Large intestine (tissue), 3 donors: ENCODE data around the gene MED12L. TPM values are rescaled to one million over a fixed set of nuclear protein-coding genes. Genes with fewer than 3 reads are reported as not detected.

Experiments used
- DNase-seq, 2 donors: peaks; one replicate each; pipeline versions ENCODE4 v3.0.0 to v3.0.0-alpha.2; 2013
- H3K27ac ChIP-seq: one replicate; pipeline ENCODE4 v1.5.1; 2013; ENCODE audit warnings: low read length
- H3K27me3 ChIP-seq: 2 replicates; pipeline ENCODE4 v1.6.1; 2013; ENCODE audit warnings: low read length; ENCODE audit not compliant: control insufficient read depth, insufficient read depth
- H3K36me3 ChIP-seq: 2 replicates; pipeline ENCODE4 v1.6.1; 2013; ENCODE audit warnings: low read length; ENCODE audit not compliant: control insufficient read depth, insufficient read depth
- H3K4me1 ChIP-seq: one replicate; pipeline ENCODE4 v1.6.1; 2013; ENCODE audit warnings: low read length; ENCODE audit not compliant: control insufficient read depth, insufficient read depth
- H3K4me3 ChIP-seq: one replicate; pipeline ENCODE4 v1.5.1; 2013; ENCODE audit warnings: low read length
- H3K9me3 ChIP-seq: one replicate; pipeline ENCODE4 v1.6.1; 2013; ENCODE audit warnings: mild to moderate bottlenecking, low read depth, low read length, moderate library complexity; ENCODE audit not compliant: control insufficient read depth
- WGBS: methylation state at CpG from one replicate; pipeline ENCODE4 v1.1.5; 2013; ENCODE audit warnings: low lambda C conversion rate; ENCODE audit not compliant: insufficient coverage; 5-methylcytosine and 5-hydroxymethylcytosine counted together
- polyA plus RNA-seq: library from polyadenylated mRNA; unstranded; fragments of 120-200 nt; gene quantifications from one replicate; pipeline ENCODE4 v1.2.1, GENCODE V29; 2013

MED12L gene
- polyA plus RNA-seq, 1 donor, result 5.4 TPM

GRCh38 chr3:151362751-151363174 lies 277.3 kb downstream of the MED12L start:
- WGBS, result 89% methylated on average over 3 of the region's 3 CpGs
- no peaks in the 10 kb centered on the region for H3K36me3 ChIP-seq
- no peaks in the 10 kb centered on the region for H3K27me3 ChIP-seq
- H3K27ac ChIP-seq, result no peak overlapping the region
- no peaks in the 10 kb centered on the region for H3K4me1 ChIP-seq
- no peak for DNase-seq
- no peaks in the 10 kb centered on the region for H3K9me3 ChIP-seq
- no peak overlapping the region for H3K4me3 ChIP-seq

GRCh38 chr3:151366993-151367392 lies 281.5 kb downstream of the MED12L start:
- no peak for DNase-seq
- H3K27me3 ChIP-seq, result no peaks in the 10 kb centered on the region
- WGBS, result 100% methylated on average over 2 of the region's 3 CpGs
- no peaks in the 10 kb centered on the region for H3K9me3 ChIP-seq
- no peaks in the 10 kb centered on the region for H3K36me3 ChIP-seq
- no peaks in the 10 kb centered on the region for H3K4me1 ChIP-seq
- H3K4me3 ChIP-seq, result no peak overlapping the region
- no peak overlapping the region for H3K27ac ChIP-seq

DNA sequence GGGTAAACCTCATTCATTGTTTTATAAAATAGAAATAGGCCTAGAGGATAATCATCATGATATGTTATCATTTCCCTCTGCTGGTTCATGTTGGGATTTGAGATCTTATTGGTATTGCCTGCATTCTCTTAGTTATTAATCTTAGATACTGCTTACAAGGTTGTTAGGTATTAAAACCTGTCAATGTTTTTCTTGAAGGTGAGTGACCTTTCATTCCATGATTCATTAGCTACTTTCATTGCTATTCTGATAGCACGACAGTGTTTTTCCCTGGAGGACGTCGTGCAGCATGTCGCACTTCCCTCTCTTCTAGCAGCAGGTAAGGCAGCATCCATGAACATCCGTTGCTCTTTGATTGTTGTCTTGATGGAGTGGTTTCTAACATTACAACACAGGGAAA lies 282.0 kb downstream of the MED12L start:
- H3K4me3 ChIP-seq, result no peak overlapping the region
- H3K9me3 ChIP-seq, result no peaks in the 10 kb centered on the region
- no peaks in the 10 kb centered on the region for H3K4me1 ChIP-seq
- no peaks in the 10 kb centered on the region for H3K27me3 ChIP-seq
- no peaks in the 10 kb centered on the region for H3K36me3 ChIP-seq
- DNase-seq, result no peak
- no CpG with 5 or more reads among the region's 5 CpGs for WGBS
- no peak overlapping the region for H3K27ac ChIP-seq

DNA sequence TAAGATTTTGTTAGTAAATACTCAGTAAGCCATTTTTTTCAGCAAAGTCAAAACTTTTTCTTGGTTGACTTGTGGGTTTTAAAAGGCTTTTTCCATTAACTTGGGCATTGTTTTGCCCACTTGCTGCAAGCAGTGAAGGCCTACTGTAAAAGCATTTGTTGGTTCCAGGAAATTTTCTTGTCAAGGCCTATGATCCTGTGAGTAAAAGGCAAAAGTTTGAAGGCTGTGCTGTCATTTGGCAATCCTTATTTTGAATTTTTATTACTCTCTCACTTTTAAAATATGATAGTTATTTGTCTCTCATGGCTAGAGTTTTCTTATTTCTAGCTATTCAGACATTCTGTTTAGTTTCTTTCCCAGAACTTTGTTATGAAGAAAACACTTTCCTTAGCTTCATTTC lies 286.1 kb downstream of the MED12L start:
- DNase-seq, result no peak
- H3K4me1 ChIP-seq, result no peaks in the 10 kb centered on the region
- H3K36me3 ChIP-seq, result no peaks in the 10 kb centered on the region
- no peaks in the 10 kb centered on the region for H3K27me3 ChIP-seq
- H3K9me3 ChIP-seq, result no peaks in the 10 kb centered on the region
- no peak overlapping the region for H3K4me3 ChIP-seq
- H3K27ac ChIP-seq, result no peak overlapping the region

- no peaks in the 10 kb centered on the region for H3K27me3 ChIP-seq
- no peak overlapping the region for H3K4me3 ChIP-seq
- no peaks in the 10 kb centered on the region for H3K4me1 ChIP-seq
- no peaks in the 10 kb centered on the region for H3K36me3 ChIP-seq
- 67% methylated on average over 1 of the region's 4 CpGs for WGBS
- H3K9me3 ChIP-seq, result no peaks in the 10 kb centered on the region
- no peak for DNase-seq
- no peak overlapping the region for H3K27ac ChIP-seq
Measured at GRCh38 chr3:151372063-151372820, 286.8 kb downstream of the MED12L start.

GRCh38 chr3:151377768-151378385 lies 292.4 kb downstream of the MED12L start:
- Histone ChIP-seq H3K36me3 (no peaks in the 10 kb centered on the region), H3K9me3 (no peaks in the 10 kb centered on the region), H3K27ac (no peak overlapping the region), H3K4me3 (no peak overlapping the region), H3K27me3 (no peaks in the 10 kb centered on the region), H3K4me1 (no peaks in the 10 kb centered on the region)
- DNase-seq, result no peak
- 95% methylated on average over 4 of the region's 8 CpGs for WGBS

DNA sequence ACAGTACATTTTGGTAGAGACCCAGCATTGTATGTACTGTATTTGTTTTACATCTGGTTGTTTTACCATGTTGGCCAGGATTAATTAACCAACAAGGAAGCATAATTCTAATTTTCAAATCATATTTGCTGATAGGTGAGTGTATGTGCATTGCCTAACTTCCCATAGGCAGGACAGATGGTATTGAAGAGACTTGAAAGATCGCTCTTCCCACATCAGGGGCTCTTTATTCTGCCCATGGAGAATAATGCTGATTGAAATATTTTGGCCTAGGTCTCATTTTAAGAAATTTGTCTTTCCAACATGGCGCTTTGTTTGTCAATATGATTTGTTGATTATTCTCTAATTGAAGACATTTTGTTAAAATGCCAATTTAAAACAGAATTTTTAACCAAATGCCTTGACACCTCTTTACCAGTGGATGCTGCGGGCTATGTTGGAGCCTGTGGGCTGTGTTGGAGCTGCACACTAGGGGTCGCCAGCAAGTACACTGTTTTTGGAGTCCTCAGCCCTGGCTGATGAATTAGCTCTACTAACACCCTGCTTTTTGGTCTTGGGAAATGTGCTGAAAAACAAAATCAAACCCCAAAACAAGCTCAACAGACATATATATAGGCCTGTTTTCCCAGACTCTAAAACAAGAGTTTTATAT lies 293.7 kb downstream of the MED12L start:
- H3K27me3 ChIP-seq, result no peaks in the 10 kb centered on the region
- no peak overlapping the region for H3K27ac ChIP-seq
- H3K36me3 ChIP-seq, result no peaks in the 10 kb centered on the region
- H3K4me1 ChIP-seq, result peaks cover 5% of the 10 kb centered on the region
- DNase-seq, result no peak
- no CpG with 5 or more reads among the region's 4 CpGs for WGBS
- no peak overlapping the region for H3K4me3 ChIP-seq
- no peaks in the 10 kb centered on the region for H3K9me3 ChIP-seq

DNA sequence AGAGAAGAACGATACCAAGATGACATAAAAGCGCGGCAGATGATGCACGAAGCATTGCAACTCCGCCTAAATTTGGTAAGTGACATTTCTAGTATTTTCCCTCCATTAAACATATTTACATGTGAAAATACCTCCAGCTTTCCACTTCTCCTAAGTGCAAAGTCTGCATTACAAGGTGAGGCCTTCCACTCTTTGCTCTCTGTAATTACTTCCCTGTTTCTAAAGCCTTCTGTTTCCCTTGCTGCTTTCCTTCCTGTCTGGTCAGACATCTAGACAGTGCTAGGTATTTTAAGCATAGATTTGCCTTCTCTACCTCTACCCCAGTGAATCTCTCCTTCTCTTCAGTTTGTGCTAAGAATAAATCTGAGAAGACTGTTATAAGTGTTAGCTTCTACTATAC lies 297.2 kb downstream of the MED12L start:
- no peaks in the 10 kb centered on the region for H3K36me3 ChIP-seq
- no peak overlapping the region for H3K4me3 ChIP-seq
- no peaks in the 10 kb centered on the region for H3K9me3 ChIP-seq
- DNase-seq, result peak; percentile 65 to 80
- WGBS, result 40% methylated on average over 1 of the region's 5 CpGs
- H3K27me3 ChIP-seq, result no peaks in the 10 kb centered on the region
- peaks cover 8% of the 10 kb centered on the region for H3K4me1 ChIP-seq
- peak overlapping the region; percentile 59 for H3K27ac ChIP-seq

DNA sequence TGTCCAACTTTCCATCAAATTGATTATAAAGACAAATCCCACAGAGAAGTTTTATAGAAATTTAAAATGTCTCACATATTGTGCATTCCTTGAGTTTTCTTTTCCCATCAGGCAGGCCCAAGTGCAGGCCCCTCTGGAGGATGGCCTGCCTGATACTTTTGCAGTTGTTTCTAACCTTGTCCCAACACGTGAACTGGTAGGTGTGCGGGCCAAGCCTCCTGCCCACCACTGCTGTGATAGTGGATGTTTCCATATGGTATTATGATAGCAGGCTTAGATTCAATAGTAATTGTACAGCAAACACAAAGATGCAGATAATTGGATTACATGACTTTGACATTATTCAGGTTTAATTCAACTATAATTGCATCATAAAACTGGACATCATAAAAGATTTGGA lies 297.6 kb downstream of the MED12L start:
- H3K36me3 ChIP-seq, result no peaks in the 10 kb centered on the region
- H3K27ac ChIP-seq, result peak overlapping the region; percentile 59
- H3K4me1 ChIP-seq, result peaks cover 8% of the 10 kb centered on the region
- H3K9me3 ChIP-seq, result no peaks in the 10 kb centered on the region
- no peak overlapping the region for H3K4me3 ChIP-seq
- H3K27me3 ChIP-seq, result no peaks in the 10 kb centered on the region
- DNase-seq, result no peak
- no CpG with 5 or more reads among the region's 2 CpGs for WGBS

GRCh38 chr3:151383956-151384355 lies 298.5 kb downstream of the MED12L start:
- H3K4me1 ChIP-seq, result peaks cover 8% of the 10 kb centered on the region
- peak overlapping the region; percentile 59 for H3K27ac ChIP-seq
- DNase-seq, result peak in 1 of 2 donors; percentile 19
- H3K36me3 ChIP-seq, result no peaks in the 10 kb centered on the region
- no peaks in the 10 kb centered on the region for H3K9me3 ChIP-seq
- no peak overlapping the region for H3K4me3 ChIP-seq
- WGBS, result 100% methylated on average over 1 of the region's 3 CpGs
- H3K27me3 ChIP-seq, result no peaks in the 10 kb centered on the region
